K562 (cell line): ENCODE measurements around the gene NFYC. TPM values are rescaled to one million over a fixed set of nuclear protein-coding genes. Genes with fewer than 3 reads are reported as not detected.

Experiments used
- ATAC-seq: fragments of 200-7000 bp; cut with Tn5 transposase; 3 replicates; pipeline ENCODE4 v1.9.1; 2020; ENCODE audit warnings: moderate library complexity
- BruUV-seq: library from RNA; stranded (reverse); fragments of 400-500 nt; replicated peaks from 2 replicates; lab custom pipeline; 2021; lab: Mats Ljungman, UMichigan
- CTCF ChIA-PET: fragments of 300-600 bp; formaldehyde crosslinking; extraction: SDS; loops from one replicate; lab custom pipeline; 2021; ENCODE audit warnings: low intra/inter-chr PET ratio; lab: Yijun Ruan, JAX
- POLR2A ChIA-PET: fragments of 300-600, 350-650 bp; sonication (Branson Sonifier 250); formaldehyde crosslinking; extraction: SDS; loops from one replicate; lab custom pipeline; 2021; ENCODE audit warnings: antibody characterized with exemption, inconsistent platforms; lab: Yijun Ruan, JAX
- DNase-seq, 4 experiments: peaks; one replicate each; pipeline versions ENCODE4 v3.0.0 to v3.0.0-alpha.2; 2011 to 2018; ENCODE audit warnings: low spot score in 3 of 4, mixed read lengths in 3 of 4; ENCODE audit errors: extremely low read depth in 1 of 4
- FAIRE-seq: peaks from 2 replicates; lab custom pipeline; 2011; peaks lifted over from hg19 to GRCh38; lab: Jason Lieb, UNC
- H2AFZ ChIP-seq: 2 replicates; pipeline ENCODE4 v1.6.0; 2011; ENCODE audit warnings: low read depth, low read length, control low read depth, inconsistent platforms
- H3K27ac ChIP-seq: fragments of 200-600 bp; 3 replicates; pipeline ENCODE4 v1.8.0; 2011; ENCODE audit warnings: low read depth, mild to moderate bottlenecking, control low read depth, inconsistent platforms, low read length, moderate library complexity, mixed read lengths; ENCODE audit errors: extremely low read depth
- H3K27me3 ChIP-seq, 2 experiments: fragments of 300-600 bp in 1 of 2; 2 replicates in 1 of 2; 3 replicates in 1 of 2; pipeline versions ENCODE4 v1.6.0 to v1.8.0; 2011; ENCODE audit warnings: inconsistent platforms in 2 of 2, low read length in 2 of 2, mild to moderate bottlenecking in 1 of 2, mixed read lengths in 1 of 2, moderate library complexity in 1 of 2; ENCODE audit not compliant: control insufficient read depth in 2 of 2, insufficient read depth in 2 of 2
- H3K36me3 ChIP-seq: fragments of 300-600 bp; 3 replicates; pipeline ENCODE4 v1.8.0; 2011; ENCODE audit warnings: mild to moderate bottlenecking, low read length, inconsistent platforms; ENCODE audit not compliant: control insufficient read depth, insufficient read depth
- H3K4me1 ChIP-seq, 2 experiments: fragments of 200-600 bp in 1 of 2; replicated peaks in 1 of 2; 2 replicates in 1 of 2; 3 replicates in 1 of 2; pipeline versions ENCODE4 v1.5.1 to v1.8.0; 2011; ENCODE audit warnings: inconsistent platforms in 2 of 2, low read length in 2 of 2, mild to moderate bottlenecking in 1 of 2, mixed read lengths in 1 of 2, moderate library complexity in 1 of 2; ENCODE audit not compliant: control insufficient read depth in 2 of 2, insufficient read depth in 2 of 2
- H3K4me2 ChIP-seq: 2 replicates; pipeline ENCODE4 v1.6.1; 2011; ENCODE audit warnings: low read length, control low read depth, inconsistent platforms, mixed read lengths; ENCODE audit not compliant: insufficient read depth
- H3K4me3 ChIP-seq: fragments of 200-600 bp; sonication (generic), shearing (Covaris generic); 2 replicates; pipeline ENCODE4 v1.5.1; 2016; ENCODE audit warnings: control low read depth, inconsistent platforms
- H3K79me2 ChIP-seq: fragments of 200-600 bp; 3 replicates; pipeline ENCODE4 v1.8.0; 2011; ENCODE audit warnings: low read length, inconsistent platforms; ENCODE audit not compliant: control insufficient read depth, insufficient read depth
- H3K9ac ChIP-seq, 2 experiments: 2 replicates each; pipeline versions ENCODE4 v1.6.0 to v1.6.1; 2011; ENCODE audit warnings: low read depth in 2 of 2, low read length in 2 of 2, control low read depth in 1 of 2, inconsistent platforms in 1 of 2, mild to moderate bottlenecking in 1 of 2, mixed read lengths in 1 of 2; ENCODE audit not compliant: insufficient read depth in 1 of 2
- H3K9me1 ChIP-seq: one replicate; pipeline ENCODE4 v1.6.0; 2011; ENCODE audit warnings: inconsistent platforms, mild to moderate bottlenecking, low read length, moderate library complexity; ENCODE audit not compliant: control insufficient read depth, insufficient read depth
- H3K9me3 ChIP-seq: replicated peaks from 2 replicates; pipeline ENCODE4 v1.5.1; 2011; ENCODE audit warnings: low read depth, low read length, inconsistent platforms; ENCODE audit not compliant: control insufficient read depth, insufficient read depth
- H4K20me1 ChIP-seq: replicated peaks from 2 replicates; pipeline ENCODE4 v1.6.1; 2011; ENCODE audit warnings: low read length, inconsistent platforms, mixed read lengths; ENCODE audit not compliant: control insufficient read depth, insufficient read depth
- ELK3 ChIP-seq: fragments of 450-650 bp; formaldehyde crosslinking; IDR thresholded peaks from 2 replicates; pipeline ENCODE4 v1.4.0; 2020; ENCODE audit warnings: mild to moderate bottlenecking
- EP300 ChIP-seq: IDR thresholded peaks from 2 replicates; pipeline ENCODE4 v1.6.1; 2012; ENCODE audit warnings: low read length, improper control_type of control experiment
- NFIX ChIP-seq: fragments of 250-450 bp; sonication (Bioruptor Pico); IDR thresholded peaks from 2 replicates; pipeline ENCODE4 v1.4.0; 2020; ENCODE audit warnings: low read depth, mild to moderate bottlenecking, moderate library complexity
- PML ChIP-seq: IDR thresholded peaks from 2 replicates; pipeline ENCODE4 v1.6.1; 2012; ENCODE audit warnings: low read length, inconsistent platforms
- WGBS: fragments of 100-300 bp; shearing (Covaris generic); methylation state at CpG from one replicate; pipeline ENCODE4 v1.1.6; 2016; ENCODE audit warnings: low coverage, mixed read lengths; ENCODE audit not compliant: insufficient coverage; ENCODE audit errors: missing lambda C conversion rate; 5-methylcytosine and 5-hydroxymethylcytosine counted together
- in situ Hi-C: fragments of 300-500 bp; cut with MboI; formaldehyde crosslinking; loops from 4 replicates; pipeline ENCODE4 v1.15.0; 2018; ENCODE audit warnings: inconsistent platforms, mixed read lengths
- intact Hi-C: fragments of 100-400 bp; cut with micrococcal nuclease; formaldehyde crosslinking; loops from 2 replicates; pipeline ENCODE4 v1.14.2; 2022
- polyA plus RNA-seq, 8 experiments: library from polyadenylated mRNA; depleted of rRNA in 4 of 8; stranded (reverse) in 5 of 8; unstranded in 3 of 8; fragments of >200 nt; fragmentation: Nextera tagmentation in 2 of 8; fragmentation: Illumina TruSeq in 1 of 8; extraction: Ambion mirVana in 2 of 8; extraction: Trizol in 1 of 8; gene quantifications; 2 replicates each; pipeline versions ENCODE4 v1.2.1 to v1.2.3, GENCODE V29; 2011 to 2014; ENCODE audit warnings: inconsistent platforms in 1 of 8, missing spikeins in 1 of 8
- total RNA-seq, 7 experiments: library from RNA; depleted of rRNA in 6 of 7; stranded (reverse); fragments of >200 nt in 6 of 7; fragmentation: Illumina TruSeq in 2 of 7; extraction: Trizol in 2 of 7; gene quantifications; 2 replicates each; pipeline versions ENCODE4 v1.2.1 to v1.2.3, GENCODE V29; 2011 to 2021; ENCODE audit warnings: low replicate concordance in 1 of 7

NFYC gene
- total and polyA plus RNA-seq, 9 of the 15 experiments (the other 6 are each of a cell fraction or from before 2014, with no cell fraction given), result 4.8 to 59.8 (median 41.1) TPM

GRCh38 chr1:40758578-40759343, 67.3 kb downstream of the NFYC start:
- no peak overlapping the region for H3K9ac ChIP-seq
- POLR2A ChIA-PET, result interaction anchor here (0.7 to 1.9 kb wide), 3 partner anchors 11 to 68 kb away, joined by 3 to 5 read pairs (median 4); partner anchors contain the start of gene NFYC
- H3K4me1 ChIP-seq, result no peaks in the 10 kb centered on the region; a peak in 1 of 5 replicates
- H3K79me2 ChIP-seq, result no peaks in the 10 kb centered on the region
- TF ChIP-seq NFIX (CRISPR knock-in tag) (no peak), PML (no peak), ELK3 (CRISPR knock-in tag) (no peak), EP300 (no peak)
- TF ChIP-seq, all 486 proteins: peak for 0
- H3K4me3 ChIP-seq, result no peak overlapping the region
- CTCF ChIA-PET, result interaction anchor here (0.6 kb wide), 1 partner anchor 38 kb away, joined by 3 read pairs; no protein-coding TSS in a partner anchor
- FAIRE-seq (no peak), DNase-seq (no peak), ATAC-seq (no peak)
- no peak overlapping the region for H3K4me2 ChIP-seq
- BruUV-seq, result no TSS peak
- no peaks in the 10 kb centered on the region for H3K9me1 ChIP-seq
- H4K20me1 ChIP-seq, result no peaks in the 10 kb centered on the region
- H3K36me3 ChIP-seq, result peaks cover 94% of the 10 kb centered on the region
- no peak overlapping the region for H3K27ac ChIP-seq
- intact Hi-C loops, result no loop called here
- 94% methylated on average over 6 of the region's 6 CpGs for WGBS
- no peak overlapping the region for H2AFZ ChIP-seq
- in situ Hi-C loops, result no loop called here
- H3K27me3 ChIP-seq, result no peaks in the 10 kb centered on the region
- no peaks in the 10 kb centered on the region for H3K9me3 ChIP-seq
